GM23248 (cell line): ENCODE data around the gene ANKS1B. TPM values are rescaled to one million over a fixed set of nuclear protein-coding genes. Genes with fewer than 3 reads are reported as not detected.

Experiments
- DNase-seq: peaks from one replicate; pipeline ENCODE4 v3.0.0-alpha.2; 2015
- H2AFZ ChIP-seq: fragments of 200-600 bp; sonication (generic); 2 replicates; pipeline ENCODE4 v1.6.1; 2016; ENCODE audit warnings: antibody characterized with exemption
- H3F3A ChIP-seq: fragments of 200-600 bp; sonication (generic); 2 replicates; pipeline ENCODE4 v1.6.1; 2016; ENCODE audit warnings: mild to moderate bottlenecking, antibody characterized with exemption, mixed run types; ENCODE audit not compliant: insufficient read depth
- H3K27ac ChIP-seq: fragments of 200-600 bp; sonication (generic); 2 replicates; pipeline ENCODE4 v1.5.1; 2016; ENCODE audit warnings: mild to moderate bottlenecking
- H3K27me3 ChIP-seq: fragments of 200-600 bp; sonication (generic); replicated peaks from 2 replicates; pipeline ENCODE4 v1.6.1; 2016; ENCODE audit warnings: mild to moderate bottlenecking; ENCODE audit not compliant: insufficient read depth
- H3K36me3 ChIP-seq: fragments of 200-600 bp; sonication (generic); 2 replicates; pipeline ENCODE4 v1.6.1; 2016; ENCODE audit warnings: low read depth, mild to moderate bottlenecking
- H3K4me1 ChIP-seq: fragments of 200-600 bp; sonication (generic); 2 replicates; pipeline ENCODE4 v1.6.1; 2016; ENCODE audit warnings: mild to moderate bottlenecking; ENCODE audit not compliant: insufficient read depth
- H3K4me2 ChIP-seq: fragments of 200-600 bp; sonication (generic); one replicate; pipeline ENCODE4 v1.6.1; 2016; ENCODE audit warnings: mild to moderate bottlenecking; ENCODE audit not compliant: unreplicated experiment
- H3K4me3 ChIP-seq: fragments of 200-600 bp; sonication (generic); 2 replicates; pipeline ENCODE4 v1.5.1; 2016; ENCODE audit warnings: mild to moderate bottlenecking
- H3K79me2 ChIP-seq: fragments of 200-600 bp; sonication (generic); 2 replicates; pipeline ENCODE4 v1.6.1; 2016; ENCODE audit warnings: mild to moderate bottlenecking; ENCODE audit not compliant: insufficient read depth
- H3K9ac ChIP-seq: fragments of 200-600 bp; sonication (generic); 2 replicates; pipeline ENCODE4 v1.6.1; 2016; ENCODE audit warnings: mild to moderate bottlenecking
- H3K9me2 ChIP-seq: fragments of 200-600 bp; sonication (generic); 2 replicates; pipeline ENCODE4 v1.6.1; 2016; ENCODE audit warnings: mixed run types, mild to moderate bottlenecking, moderate library complexity; ENCODE audit not compliant: insufficient read depth
- H3K9me3 ChIP-seq: fragments of 200-600 bp; sonication (generic); one replicate; pipeline ENCODE4 v1.6.1; 2017; ENCODE audit warnings: low read depth
- H4K20me1 ChIP-seq: fragments of 200-600 bp; sonication (generic); 2 replicates; pipeline ENCODE4 v1.6.0; 2016; ENCODE audit not compliant: insufficient read depth
- EZH2 ChIP-seq: fragments of 200-600 bp; sonication (generic); IDR thresholded peaks from 2 replicates; pipeline ENCODE4 v1.6.1; 2018; ENCODE audit warnings: antibody characterized with exemption, mild to moderate bottlenecking; ENCODE audit not compliant: insufficient read depth, poor library complexity, severe bottlenecking
- EZH2phosphoT487 ChIP-seq: fragments of 200-600 bp; sonication (generic); IDR thresholded peaks from 2 replicates; pipeline ENCODE4 v1.6.1; 2018; ENCODE audit warnings: antibody characterized with exemption, moderate library complexity, mild to moderate bottlenecking, low read depth; ENCODE audit not compliant: insufficient read depth
- WGBS, 2 experiments: methylation state at CpG; one replicate each; pipeline ENCODE4 v1.1.6; 2015 to 2017; ENCODE audit warnings: low lambda C conversion rate in 2 of 2, low coverage in 1 of 2; ENCODE audit errors: missing lambda C conversion rate in 2 of 2; 5-methylcytosine and 5-hydroxymethylcytosine counted together
- in situ Hi-C: fragments of 300-500 bp; cut with MboI; formaldehyde crosslinking; loops from 2 replicates; pipeline ENCODE4 v1.15.0; 2020
- polyA plus RNA-seq: library from polyadenylated mRNA; unstranded; fragments of >200 nt; fragmentation: Nextera tagmentation; extraction: Ambion mirVana; gene quantifications from 2 replicates; pipeline ENCODE4 v1.2.1, GENCODE V29; 2016
- total RNA-seq: library from RNA; depleted of rRNA; stranded (reverse); fragments of >200 nt; shearing (Covaris generic); gene quantifications from 2 replicates; pipeline ENCODE4 v1.2.3, GENCODE V29; 2014

ANKS1B gene
- total and polyA plus RNA-seq, 2 experiments from 2014 or later: not detected

DNA sequence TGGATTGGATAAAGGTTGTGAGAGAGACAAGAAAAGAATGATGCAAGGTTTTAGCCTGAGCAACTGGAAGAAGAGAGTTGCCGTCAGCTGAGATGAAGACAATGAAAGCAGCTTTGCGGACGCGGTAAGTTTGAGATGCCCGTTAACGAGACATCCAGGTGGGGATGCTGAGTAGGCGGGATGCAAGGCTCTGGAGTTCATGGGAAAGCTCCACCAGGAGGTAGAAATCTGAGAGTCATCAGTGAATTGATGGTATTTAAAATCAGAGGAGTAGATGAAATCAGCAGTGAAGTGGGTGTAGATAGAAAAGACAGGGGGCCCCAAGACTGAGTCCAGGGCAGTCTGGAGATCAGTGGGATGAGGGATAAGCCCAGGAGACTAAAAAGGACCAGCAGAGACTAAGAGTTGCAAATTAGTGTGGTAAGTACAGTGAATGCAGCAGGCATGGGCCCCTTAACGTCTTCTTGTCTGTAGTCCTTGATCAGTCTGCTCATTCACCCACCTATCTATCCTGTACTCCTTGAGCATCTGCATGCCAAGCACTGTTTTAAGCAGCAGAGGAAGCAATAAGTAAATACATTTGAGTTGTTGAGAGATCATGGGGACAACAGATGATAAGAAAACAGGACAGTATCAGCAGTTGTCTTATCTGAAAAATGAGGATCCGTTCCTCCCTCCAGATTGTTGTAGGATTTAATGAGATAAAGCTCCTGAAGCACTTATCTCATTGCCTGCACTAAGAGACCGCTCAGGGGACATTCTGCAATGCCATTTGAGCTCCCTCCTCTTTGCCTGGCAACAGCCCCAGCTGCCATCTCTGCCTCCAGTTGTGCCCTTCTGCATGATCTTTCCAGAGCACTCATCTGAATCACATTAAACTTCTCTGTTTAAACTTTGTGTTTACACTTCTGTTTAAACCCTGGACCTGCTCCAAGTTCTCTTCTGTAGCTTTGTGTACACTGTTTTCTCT is 1248.1 kb downstream of the ANKS1B start:
- Histone ChIP-seq H3K9me3 (no peaks in the 10 kb centered on the region), H3K27me3 (no peaks in the 10 kb centered on the region), H3F3A (peaks cover 20% of the 10 kb centered on the region), H3K36me3 (peaks cover 18% of the 10 kb centered on the region), H2AFZ (no peak overlapping the region), H3K9me2 (no peaks in the 10 kb centered on the region), H3K4me1 (peaks cover 9% of the 10 kb centered on the region), H4K20me1 (no peaks in the 10 kb centered on the region), H3K9ac (no peak overlapping the region), H3K4me3 (no peak overlapping the region), H3K27ac (no peak overlapping the region), H3K4me2 (no peak overlapping the region), H3K79me2 (no peaks in the 10 kb centered on the region)
- WGBS, 2 experiments: 89% methylated on average over 10 of the region's 10 CpGs
- no peak for DNase-seq
- no peak for TF ChIP-seq EZH2phosphoT487
- TF ChIP-seq EZH2: no peak
- in situ Hi-C loops: no loop called here

DNA sequence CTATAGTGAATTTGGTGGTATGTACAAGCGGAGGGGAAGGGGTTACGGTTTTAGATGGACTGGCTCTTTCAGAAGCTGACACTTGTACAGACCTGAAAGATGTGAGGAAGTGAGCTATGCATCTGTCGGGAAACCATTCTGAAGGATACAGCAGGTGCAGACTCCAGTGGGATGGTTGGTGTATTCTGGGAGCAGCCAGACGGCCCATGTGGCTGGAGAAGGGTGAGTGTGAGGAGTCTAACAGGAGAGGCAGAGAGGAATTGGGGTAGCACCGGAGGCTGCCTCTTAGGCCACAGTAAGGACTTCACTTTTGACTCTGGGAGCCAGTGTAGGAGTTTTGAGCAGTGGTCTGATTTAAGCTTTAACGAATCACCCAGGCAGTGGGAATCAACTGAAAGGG is 1248.9 kb downstream of the ANKS1B start:
- WGBS, 2 experiments: 91 to 93% methylated on average over 6 of the region's 6 CpGs
- Histone ChIP-seq H3K4me3 (no peak overlapping the region), H2AFZ (no peak overlapping the region), H3K27ac (no peak overlapping the region), H3K9me2 (no peaks in the 10 kb centered on the region), H3K9ac (no peak overlapping the region), H3K4me1 (peaks cover 9% of the 10 kb centered on the region), H3K27me3 (no peaks in the 10 kb centered on the region), H3F3A (peaks cover 18% of the 10 kb centered on the region), H4K20me1 (no peaks in the 10 kb centered on the region), H3K9me3 (no peaks in the 10 kb centered on the region), H3K79me2 (no peaks in the 10 kb centered on the region), H3K4me2 (no peak overlapping the region), H3K36me3 (peaks cover 18% of the 10 kb centered on the region)
- in situ Hi-C loops: no loop called here
- TF ChIP-seq EZH2phosphoT487: no peak
- TF ChIP-seq EZH2: no peak
- DNase-seq: no peak

DNA sequence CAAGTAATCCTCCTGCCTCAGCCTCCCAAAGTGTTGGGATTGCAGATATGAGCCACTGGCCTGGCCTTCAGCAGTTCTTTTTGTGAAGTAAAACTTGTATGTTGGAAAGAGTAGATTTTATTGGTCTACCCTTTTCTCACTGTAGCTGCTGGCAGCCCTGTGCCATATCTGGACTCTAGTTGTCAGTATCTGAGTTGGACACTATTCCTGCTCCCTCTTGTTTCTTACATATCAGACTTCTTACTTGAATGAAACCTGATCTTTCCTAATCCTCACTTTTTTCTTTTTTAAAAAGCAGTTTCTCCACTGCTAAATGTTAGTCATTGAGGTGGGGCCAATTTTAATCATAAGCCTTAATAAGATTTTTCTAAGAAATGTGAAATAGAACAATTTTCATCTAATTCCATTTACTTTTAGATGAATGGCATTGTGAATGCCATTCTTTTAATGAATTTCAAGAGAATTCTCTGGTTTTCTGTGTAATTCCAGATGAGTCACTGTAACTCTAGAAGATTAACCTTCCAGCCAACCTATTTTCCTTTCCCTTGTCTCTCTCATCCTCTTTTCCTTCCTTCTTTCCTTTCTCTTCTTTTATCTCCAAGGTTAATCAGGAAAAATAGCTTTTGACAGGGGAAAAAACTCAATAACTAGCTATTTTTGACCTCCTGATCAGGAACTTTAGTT is 1250.9 kb downstream of the ANKS1B start:
- peaks cover 31% of the 10 kb centered on the region for H3K36me3 ChIP-seq
- no peaks in the 10 kb centered on the region for H4K20me1 ChIP-seq
- peaks cover 16% of the 10 kb centered on the region for H3F3A ChIP-seq
- TF ChIP-seq EZH2: no peak
- no peak for TF ChIP-seq EZH2phosphoT487
- no peak overlapping the region for H2AFZ ChIP-seq
- H3K4me1 ChIP-seq: peaks cover 9% of the 10 kb centered on the region
- H3K4me2 ChIP-seq: no peak overlapping the region
- H3K4me3 ChIP-seq: no peak overlapping the region
- no peaks in the 10 kb centered on the region for H3K9me2 ChIP-seq
- peak; percentile 45 for DNase-seq
- in situ Hi-C loops: no loop called here
- no peaks in the 10 kb centered on the region for H3K79me2 ChIP-seq
- H3K27ac ChIP-seq: no peak overlapping the region
- no peaks in the 10 kb centered on the region for H3K9me3 ChIP-seq
- H3K27me3 ChIP-seq: no peaks in the 10 kb centered on the region
- H3K9ac ChIP-seq: no peak overlapping the region

DNA sequence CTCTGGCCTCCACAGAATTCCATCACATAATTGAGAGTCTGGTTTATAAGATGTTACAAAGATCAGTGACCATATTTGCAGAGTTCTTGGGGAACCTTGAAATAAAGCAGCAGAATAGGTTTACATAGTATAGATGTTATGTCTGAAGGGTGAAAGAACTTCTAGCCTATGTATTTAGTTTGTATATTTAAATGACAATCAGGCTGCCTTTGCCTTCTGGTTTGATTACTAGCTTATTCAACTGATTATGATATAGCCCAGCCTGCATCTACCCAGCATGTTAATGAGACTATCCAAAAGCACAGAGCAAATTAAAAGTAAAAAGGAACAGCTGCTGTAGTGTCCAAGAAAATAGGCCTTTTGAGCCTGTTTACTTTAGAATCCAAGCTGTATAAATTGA is 1254.3 kb downstream of the ANKS1B start:
- H3K9me2 ChIP-seq: no peaks in the 10 kb centered on the region
- H3K4me2 ChIP-seq: no peak overlapping the region
- H3K36me3 ChIP-seq: peaks cover 40% of the 10 kb centered on the region
- H3K9me3 ChIP-seq: no peaks in the 10 kb centered on the region
- TF ChIP-seq EZH2phosphoT487 (no peak), EZH2 (no peak)
- H3K27me3 ChIP-seq: no peaks in the 10 kb centered on the region
- peaks cover 15% of the 10 kb centered on the region for H3F3A ChIP-seq
- no peaks in the 10 kb centered on the region for H3K79me2 ChIP-seq
- in situ Hi-C loops: no loop called here
- no peak overlapping the region for H3K27ac ChIP-seq
- no peak for DNase-seq
- H3K4me1 ChIP-seq: peaks cover 17% of the 10 kb centered on the region
- H4K20me1 ChIP-seq: no peaks in the 10 kb centered on the region
- no peak overlapping the region for H3K4me3 ChIP-seq
- H3K9ac ChIP-seq: no peak overlapping the region
- H2AFZ ChIP-seq: no peak overlapping the region
